Measurements from ENCODE around the gene RPL35. TPM values are rescaled to one million over a fixed set of nuclear protein-coding genes. Genes with fewer than 3 reads are reported as not detected.

Gene RPL35
- total RNA-seq, 1 experiment from 2014 or later: 1,575 TPM

GRCh38 chr9:124884376-124884775 is 22.6 kb upstream of the RPL35 start:
- Histone ChIP-seq H3K27ac (no peak overlapping the region), H3K36me3 (peaks cover 30% of the 10 kb centered on the region), H3K4me3 (no peak overlapping the region), H3K4me1 (replicated peaks) (peaks cover 5% of the 10 kb centered on the region; the same call in 1 of the 2 replicates), H3K27me3 (replicated peaks) (no peaks in the 10 kb centered on the region), H3K9me3 (replicated peaks) (no peaks in the 10 kb centered on the region)
- DNase-seq (ENCODE audit: low read depth in 1 of 2, low spot score in 2 of 2): peak in 1 of 2 experiments; percentile 25

- no peak for DNase-seq (ENCODE audit: low read depth in 1 of 2, low spot score in 2 of 2)
- Histone ChIP-seq H3K36me3 (peaks cover 42% of the 10 kb centered on the region), H3K27me3 (replicated peaks) (no peaks in the 10 kb centered on the region), H3K4me3 (no peak overlapping the region), H3K9me3 (replicated peaks) (no peaks in the 10 kb centered on the region), H3K4me1 (replicated peaks) (peaks cover 5% of the 10 kb centered on the region; the same call in 1 of the 2 replicates), H3K27ac (no peak overlapping the region)
Observed at GRCh38 chr9:124882231-124882630, 20.5 kb upstream of the RPL35 start.

- Histone ChIP-seq H3K4me3 (no peak overlapping the region), H3K36me3 (peaks cover 51% of the 10 kb centered on the region), H3K27ac (no peak overlapping the region), H3K4me1 (replicated peaks) (peaks cover 5% of the 10 kb centered on the region; the same call in 1 of the 2 replicates), H3K9me3 (replicated peaks) (no peaks in the 10 kb centered on the region), H3K27me3 (replicated peaks) (no peaks in the 10 kb centered on the region)
- no peak for DNase-seq (ENCODE audit: low read depth in 1 of 2, low spot score in 2 of 2)
Observed at GRCh38 chr9:124881138-124881743, 19.5 kb upstream of the RPL35 start.

- H3K9me3 ChIP-seq (replicated peaks): no peaks in the 10 kb centered on the region
- H3K27ac ChIP-seq: no peak overlapping the region
- no peak overlapping the region for H3K4me3 ChIP-seq
- H3K4me1 ChIP-seq (replicated peaks): peaks cover 5% of the 10 kb centered on the region; the same call in 1 of the 2 replicates
- DNase-seq (ENCODE audit: low read depth in 1 of 2, low spot score in 2 of 2): no peak
- H3K36me3 ChIP-seq: peaks cover 55% of the 10 kb centered on the region
- no peaks in the 10 kb centered on the region for H3K27me3 ChIP-seq (replicated peaks)
Observed at GRCh38 chr9:124880501-124880900, 18.7 kb upstream of the RPL35 start.

- no peak for DNase-seq (ENCODE audit: low read depth in 1 of 2, low spot score in 2 of 2)
- H3K36me3 ChIP-seq: peaks cover 68% of the 10 kb centered on the region
- H3K27ac ChIP-seq: no peak overlapping the region
- H3K4me3 ChIP-seq: no peak overlapping the region
- H3K9me3 ChIP-seq (replicated peaks): no peaks in the 10 kb centered on the region
- H3K27me3 ChIP-seq (replicated peaks): no peaks in the 10 kb centered on the region
- H3K4me1 ChIP-seq (replicated peaks): no peaks in the 10 kb centered on the region
Observed at GRCh38 chr9:124879226-124879625, 17.5 kb upstream of the RPL35 start.

- Histone ChIP-seq H3K27ac (no peak overlapping the region), H3K9me3 (replicated peaks) (no peaks in the 10 kb centered on the region), H3K36me3 (peaks cover 75% of the 10 kb centered on the region), H3K4me1 (replicated peaks) (no peaks in the 10 kb centered on the region), H3K4me3 (no peak overlapping the region), H3K27me3 (replicated peaks) (no peaks in the 10 kb centered on the region)
- DNase-seq (ENCODE audit: low read depth in 1 of 2, low spot score in 2 of 2): no peak
Observed at GRCh38 chr9:124878518-124878917, 16.8 kb upstream of the RPL35 start.

GRCh38 chr9:124878021-124878420 is 16.3 kb upstream of the RPL35 start:
- DNase-seq (ENCODE audit: low read depth in 1 of 2, low spot score in 2 of 2): no peak
- Histone ChIP-seq H3K27ac (no peak overlapping the region), H3K4me3 (no peak overlapping the region), H3K27me3 (replicated peaks) (no peaks in the 10 kb centered on the region), H3K4me1 (replicated peaks) (no peaks in the 10 kb centered on the region), H3K36me3 (peaks cover 80% of the 10 kb centered on the region), H3K9me3 (replicated peaks) (no peaks in the 10 kb centered on the region)

- Histone ChIP-seq H3K36me3 (peaks cover 88% of the 10 kb centered on the region), H3K27me3 (replicated peaks) (no peaks in the 10 kb centered on the region), H3K4me1 (replicated peaks) (no peaks in the 10 kb centered on the region), H3K9me3 (replicated peaks) (no peaks in the 10 kb centered on the region), H3K4me3 (no peak overlapping the region), H3K27ac (no peak overlapping the region)
- no peak for DNase-seq (ENCODE audit: low read depth in 1 of 2, low spot score in 2 of 2)
Observed at GRCh38 chr9:124877021-124877782, 15.4 kb upstream of the RPL35 start.

- no peak overlapping the region for H3K4me3 ChIP-seq
- no peak overlapping the region for H3K27ac ChIP-seq
Observed at GRCh38 chr9:124875501-124875900, 13.7 kb upstream of the RPL35 start.

GRCh38 chr9:124873664-124874063 is 11.9 kb upstream of the RPL35 start:
- no peaks in the 10 kb centered on the region for H3K9me3 ChIP-seq (replicated peaks)
- H3K27ac ChIP-seq: no peak overlapping the region
- no peak overlapping the region for H3K4me3 ChIP-seq
- DNase-seq (ENCODE audit: low read depth in 1 of 2, low spot score in 2 of 2): no peak
- H3K4me1 ChIP-seq (replicated peaks): peaks cover 8% of the 10 kb centered on the region
- H3K27me3 ChIP-seq (replicated peaks): no peaks in the 10 kb centered on the region
- peaks cover 96% of the 10 kb centered on the region for H3K36me3 ChIP-seq

More at GRCh38 chr9:124875501-124875900, 13.7 kb upstream of the RPL35 start:
- H3K9me3 ChIP-seq (replicated peaks): no peaks in the 10 kb centered on the region
- peaks cover 94% of the 10 kb centered on the region for H3K36me3 ChIP-seq
- no peak for DNase-seq (ENCODE audit: low read depth in 1 of 2, low spot score in 2 of 2)
- H3K4me1 ChIP-seq (replicated peaks): peaks cover 6% of the 10 kb centered on the region
- H3K27me3 ChIP-seq (replicated peaks): no peaks in the 10 kb centered on the region

- no peaks in the 10 kb centered on the region for H3K27me3 ChIP-seq (replicated peaks)
- no peaks in the 10 kb centered on the region for H3K9me3 ChIP-seq (replicated peaks)
- peaks cover 74% of the 10 kb centered on the region for H3K36me3 ChIP-seq
- no peak for DNase-seq (ENCODE audit: low read depth in 1 of 2, low spot score in 2 of 2)
- peaks cover 17% of the 10 kb centered on the region for H3K4me1 ChIP-seq (replicated peaks)
- no peak overlapping the region; the same call in 1 of the 2 replicates for H3K4me3 ChIP-seq
- no peak overlapping the region for H3K27ac ChIP-seq
Observed at GRCh38 chr9:124871156-124871561, 9.4 kb upstream of the RPL35 start.

- H3K36me3 ChIP-seq: peaks cover 70% of the 10 kb centered on the region
- no peaks in the 10 kb centered on the region for H3K27me3 ChIP-seq (replicated peaks)
- H3K27ac ChIP-seq: 0 out of 2 replicates have a peak overlapping the region, but pooled peaks have one; percentile 10
- peak overlapping the region; percentile 90 for H3K4me3 ChIP-seq
- H3K4me1 ChIP-seq (replicated peaks): peaks cover 17% of the 10 kb centered on the region
- no peaks in the 10 kb centered on the region for H3K9me3 ChIP-seq (replicated peaks)
- DNase-seq (ENCODE audit: low read depth in 1 of 2, low spot score in 2 of 2): no peak
Observed at GRCh38 chr9:124870723-124871122, 9.0 kb upstream of the RPL35 start.

GRCh38 chr9:124869986-124870560 is 8.3 kb upstream of the RPL35 start:
- H3K36me3 ChIP-seq: peaks cover 63% of the 10 kb centered on the region
- DNase-seq (ENCODE audit: low read depth in 1 of 2, low spot score in 2 of 2): peak in 1 of 2 experiments; percentile 42
- H3K27ac ChIP-seq: peak overlapping the region; percentile 78; the same call in 1 of the 2 replicates
- H3K9me3 ChIP-seq (replicated peaks): no peaks in the 10 kb centered on the region
- peak overlapping the region; percentile 90 for H3K4me3 ChIP-seq
- no peaks in the 10 kb centered on the region for H3K27me3 ChIP-seq (replicated peaks)
- peaks cover 17% of the 10 kb centered on the region for H3K4me1 ChIP-seq (replicated peaks)

GRCh38 chr9:124869466-124869985 is 7.8 kb upstream of the RPL35 start:
- H3K27ac ChIP-seq: peak overlapping the region; percentile 78
- no peaks in the 10 kb centered on the region for H3K27me3 ChIP-seq (replicated peaks)
- peaks cover 17% of the 10 kb centered on the region for H3K4me1 ChIP-seq (replicated peaks)
- no peaks in the 10 kb centered on the region for H3K9me3 ChIP-seq (replicated peaks)
- peak in 1 of 2 experiments; percentile 31 for DNase-seq (ENCODE audit: low read depth in 1 of 2, low spot score in 2 of 2)
- H3K4me3 ChIP-seq: peak overlapping the region; percentile 90
- H3K36me3 ChIP-seq: peaks cover 58% of the 10 kb centered on the region
